Inflammatory macrophage treated with lipopolysaccharide for 1 hour (primary cell): ENCODE results near the gene RASA3.

ENCODE experiments used
- DNase-seq, 2 donors: peaks; one replicate each; pipeline ENCODE4 v3.0.0-alpha.2; 2020 to 2022

Gene RASA3

DNA sequence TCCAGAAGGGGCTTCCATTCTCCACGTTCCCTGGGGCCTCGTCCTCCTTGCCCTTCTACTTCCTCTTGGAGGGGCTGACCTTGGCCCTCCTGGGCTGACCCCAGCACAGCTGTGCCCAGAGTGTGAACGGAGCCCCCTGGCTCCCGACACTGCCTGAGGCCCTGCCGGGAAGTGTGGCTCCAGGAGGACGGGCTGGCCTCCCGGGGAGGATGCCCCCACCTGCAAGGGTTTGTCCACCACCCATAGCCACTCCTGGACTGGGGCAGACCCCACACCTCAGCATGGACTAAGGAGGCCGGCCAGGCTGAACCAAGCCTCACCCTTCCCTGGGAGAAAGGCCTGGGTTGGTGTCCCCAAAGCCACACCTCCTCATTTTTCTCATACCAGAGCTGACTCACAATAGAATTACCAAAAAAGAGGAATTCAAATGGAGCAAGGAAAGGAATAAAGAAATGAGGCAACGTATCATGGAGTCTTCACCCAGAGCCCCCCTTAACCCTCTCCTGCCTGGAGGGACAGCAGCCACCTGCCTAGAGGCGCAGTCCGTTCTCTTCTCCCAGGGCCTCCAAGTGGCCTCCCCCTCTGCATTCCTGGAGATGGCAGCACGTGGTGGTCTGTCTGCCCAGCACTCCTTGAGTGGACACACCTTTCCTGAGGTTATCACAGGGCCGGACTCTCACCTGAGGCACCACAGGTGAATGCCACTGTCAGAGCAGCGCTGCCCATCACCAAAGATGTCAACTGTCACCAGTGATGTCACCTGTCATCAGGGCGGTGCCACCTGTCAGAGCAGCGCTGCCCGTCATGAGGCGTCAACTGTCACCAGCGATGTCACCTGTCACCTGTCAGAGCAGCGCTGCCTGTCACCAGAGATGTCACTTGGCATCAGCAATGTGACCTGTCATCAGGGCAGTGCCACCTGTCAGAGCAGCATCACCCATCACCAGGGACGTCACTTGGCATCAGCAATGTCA is 155.4 kb downstream of the RASA3 start:
- peak; percentile 4 to 23 for DNase-seq

DNA sequence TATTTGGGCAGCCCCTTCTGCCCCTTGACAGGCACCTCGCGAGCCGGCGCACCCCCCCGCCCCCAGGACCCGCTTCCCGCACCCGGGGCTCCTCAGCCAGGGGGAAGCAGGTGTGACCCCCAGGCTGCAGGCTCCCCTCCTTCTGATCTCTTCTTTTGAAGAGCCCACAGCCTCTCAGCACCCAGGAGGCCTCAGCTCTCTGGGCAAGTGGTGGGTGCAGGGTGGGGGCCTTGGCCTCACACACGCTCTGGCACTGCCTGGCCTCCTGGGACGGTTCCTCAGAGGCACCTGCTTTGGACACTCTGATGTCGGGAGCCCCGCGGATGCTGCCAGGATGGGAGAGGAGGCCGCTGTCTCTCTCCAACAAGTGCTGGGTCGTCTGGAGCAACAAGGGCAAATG is 157.0 kb downstream of the RASA3 start:
- no peak for DNase-seq

DNA sequence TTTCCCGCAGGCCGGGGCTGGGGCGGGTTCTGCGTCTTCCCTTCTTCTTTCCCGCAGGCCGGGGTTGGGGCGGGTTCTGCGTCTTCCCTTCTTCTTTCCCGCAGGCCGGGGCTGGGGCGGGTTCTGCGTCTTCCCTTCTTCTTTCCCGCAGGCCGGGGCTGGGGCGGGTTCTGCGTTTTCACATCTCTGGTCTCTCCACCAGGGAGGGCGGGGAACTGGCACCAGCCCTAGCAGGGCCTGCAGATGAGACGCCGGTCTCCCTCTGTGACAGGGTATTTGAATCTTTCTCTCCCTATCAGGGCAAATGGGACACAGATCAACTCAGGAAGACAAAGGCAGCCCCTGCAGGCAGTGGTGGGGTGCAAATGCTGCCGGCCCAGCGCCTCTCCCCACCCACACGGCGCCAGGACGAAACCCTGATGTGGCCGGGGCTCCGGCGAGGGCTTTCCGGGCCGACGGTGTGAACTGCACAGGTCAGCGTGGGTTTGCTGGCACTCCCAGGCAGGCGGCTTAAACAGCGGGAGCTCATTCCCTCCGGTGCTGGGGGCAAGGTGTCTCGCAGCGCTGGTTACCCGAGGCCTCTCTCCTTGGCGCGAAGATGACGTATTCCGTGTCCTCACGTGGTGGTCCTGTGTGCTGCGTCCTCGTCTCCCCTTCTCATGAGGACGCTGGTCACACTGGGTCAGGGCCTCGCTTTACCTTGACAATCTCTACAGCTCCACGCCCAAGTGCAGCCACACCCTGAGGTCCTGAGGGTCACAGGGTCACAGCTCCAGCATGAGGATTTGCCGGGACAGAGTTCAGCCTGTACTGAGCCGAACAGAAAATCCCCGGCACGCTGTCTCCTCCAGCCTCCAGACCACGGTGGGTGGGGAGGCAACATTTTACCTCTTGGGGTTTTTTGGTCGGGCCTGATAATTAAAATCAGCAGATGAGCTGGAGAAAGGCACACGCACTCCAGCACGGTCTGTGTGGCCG is 157.8 kb downstream of the RASA3 start:
- DNase-seq = no peak

DNA sequence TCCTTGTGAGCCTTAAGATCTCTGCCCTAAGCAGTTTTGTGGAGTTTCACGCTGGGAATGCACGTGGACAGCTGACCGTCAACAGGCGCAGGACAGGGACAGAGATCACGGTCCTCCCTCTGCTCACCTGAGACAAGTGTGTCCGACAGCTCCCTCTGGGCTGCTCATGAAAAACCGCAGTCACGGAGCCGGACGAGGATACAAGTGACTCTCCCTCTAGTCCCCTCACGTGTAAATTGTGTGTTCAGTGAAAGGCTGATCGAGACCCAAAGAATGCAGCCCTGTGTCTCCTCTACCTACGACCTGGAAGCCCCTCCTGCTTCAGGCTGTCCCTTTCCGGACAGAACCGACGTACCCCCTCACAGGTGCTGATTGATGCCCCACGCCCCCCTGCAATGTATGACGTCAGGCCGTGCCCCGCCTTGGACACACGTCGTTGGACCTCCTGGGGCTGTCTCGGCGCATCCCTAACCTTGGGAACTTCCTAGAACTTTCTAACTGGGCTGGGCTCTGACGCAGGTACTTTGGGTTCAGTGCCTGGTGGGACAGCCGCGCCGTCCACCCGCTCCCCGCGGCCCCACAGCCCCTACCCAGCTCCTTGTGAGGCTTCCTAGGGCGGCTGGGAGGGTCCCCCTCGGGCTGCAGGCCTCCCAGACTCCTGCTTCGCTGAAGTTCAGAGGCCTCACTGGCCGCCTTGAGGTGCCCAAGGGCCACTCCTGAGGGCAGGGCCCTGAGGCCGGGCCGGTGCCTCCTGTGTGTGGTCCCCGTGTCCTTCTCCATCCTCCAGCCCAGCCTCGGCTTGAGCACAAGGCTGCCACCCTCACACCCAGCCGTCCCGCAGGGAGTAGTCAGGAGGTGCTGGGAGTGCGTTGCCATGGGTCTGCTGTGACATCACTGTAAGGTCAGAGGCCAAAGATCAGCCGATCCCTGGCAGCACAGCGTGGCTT is 158.9 kb downstream of the RASA3 start, which contains the start of gene C13orf46:
C13orf46 (minus strand) TSS at position 859 of the 947 bp plus-strand sequence; CDS start at position 780, 79 bp downstream.
- no peak for DNase-seq

DNA sequence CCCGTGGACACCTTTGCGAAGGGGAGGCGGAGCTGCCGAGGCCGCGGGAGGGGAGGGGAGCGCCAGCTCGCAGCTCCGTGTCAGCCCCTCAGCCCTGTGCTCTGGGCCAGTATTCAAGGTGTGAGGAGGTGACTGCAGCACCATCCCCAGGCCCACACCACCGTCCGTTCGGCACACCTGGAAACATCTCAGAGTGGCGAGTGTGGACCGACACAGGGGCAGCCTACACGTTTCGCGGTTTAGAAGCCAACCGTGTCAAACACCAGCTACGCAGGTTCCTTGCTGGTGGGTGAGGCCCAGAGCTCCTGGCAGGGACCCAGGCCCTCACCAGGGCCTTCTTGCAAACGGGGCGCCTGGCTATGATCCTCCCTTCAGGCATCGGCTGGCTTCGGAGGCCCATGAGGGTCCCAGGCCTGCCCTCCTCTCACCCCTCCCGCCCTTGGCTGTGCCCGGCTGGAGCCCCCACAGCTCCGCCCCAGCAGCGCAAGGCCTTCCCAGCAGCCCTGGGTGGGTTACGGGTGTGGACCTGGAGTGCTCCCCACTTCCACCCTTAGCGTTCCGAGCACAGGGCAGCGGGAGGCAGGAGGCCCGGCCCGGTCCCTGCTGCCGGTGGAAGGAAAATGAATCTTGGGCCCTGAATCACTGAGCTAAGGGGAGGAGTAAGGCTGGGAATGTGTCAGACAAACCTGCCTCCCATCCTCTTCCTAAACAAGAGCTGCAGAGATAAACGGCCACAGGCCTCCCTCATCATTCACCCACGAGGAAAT is 159.8 kb downstream of the RASA3 start:
- DNase-seq = no peak

DNA sequence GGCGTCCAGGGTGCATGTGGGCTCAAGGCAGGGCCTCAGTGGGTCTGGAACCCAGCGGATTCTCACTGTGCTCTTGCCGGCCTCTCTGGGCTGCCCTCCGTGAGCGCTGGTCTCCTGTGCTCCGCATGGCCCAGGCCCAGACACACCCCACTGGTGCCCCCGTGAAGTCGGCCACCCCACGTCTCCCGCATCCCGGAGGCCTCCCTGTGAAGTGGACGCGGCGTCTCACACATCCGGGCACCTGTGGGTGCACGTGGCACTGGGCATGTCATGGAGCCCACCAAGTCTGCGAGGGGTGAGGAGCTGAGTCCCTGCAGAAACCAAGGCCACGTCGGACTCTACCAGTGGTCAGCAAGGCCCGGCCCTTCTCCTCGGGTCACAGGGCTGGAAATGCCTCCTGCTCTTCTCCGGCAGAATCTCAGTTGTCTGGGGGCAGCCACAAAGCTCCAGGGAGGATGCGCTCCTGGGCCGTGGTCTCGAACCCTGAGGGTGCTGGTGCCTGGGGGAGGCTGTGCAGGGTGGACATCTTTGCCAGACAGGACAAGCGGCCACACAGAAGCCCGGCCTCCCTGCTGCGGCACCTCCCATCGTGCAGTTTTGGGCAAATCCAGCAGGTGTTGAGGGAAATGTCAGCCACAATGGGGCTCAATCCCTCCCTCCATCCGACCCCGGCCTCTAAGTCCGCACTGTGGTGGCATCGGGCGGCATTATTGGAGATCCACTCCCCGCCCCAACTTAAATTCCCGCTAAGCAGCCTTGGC is 160.8 kb downstream of the RASA3 start:
- DNase-seq = no peak

DNA sequence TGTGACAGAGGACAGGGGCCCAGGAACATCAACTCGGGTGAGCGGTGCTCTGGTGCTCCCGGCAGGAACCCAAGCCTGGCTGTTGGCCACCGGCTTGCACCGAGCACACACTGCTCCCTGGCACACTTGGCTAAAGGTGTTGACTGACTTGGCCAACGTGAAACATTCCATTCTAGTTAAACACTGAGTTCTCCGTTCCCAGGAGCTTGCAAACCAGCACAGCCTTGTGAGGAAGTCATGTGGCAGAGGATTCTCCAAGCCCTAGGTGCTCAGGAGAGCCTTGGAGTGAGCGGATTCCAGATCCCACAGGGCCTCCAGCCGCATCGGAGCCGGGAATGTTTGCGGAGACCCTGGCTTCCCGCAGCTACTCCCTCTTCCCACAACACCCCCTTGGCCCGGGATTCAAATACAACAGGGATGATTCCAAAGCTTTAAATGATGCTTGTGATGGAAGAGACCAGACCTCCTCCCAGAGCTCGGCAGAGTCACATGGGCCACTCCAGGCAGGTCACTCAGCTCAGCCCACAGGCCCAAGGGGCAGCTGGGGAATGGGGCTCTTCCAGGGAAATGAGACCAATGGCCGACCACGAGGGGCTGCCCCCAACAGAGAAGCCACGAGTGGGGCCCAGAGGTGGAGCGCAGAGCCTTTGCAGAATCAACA is 161.5 kb downstream of the RASA3 start:
- no peak for DNase-seq

DNA sequence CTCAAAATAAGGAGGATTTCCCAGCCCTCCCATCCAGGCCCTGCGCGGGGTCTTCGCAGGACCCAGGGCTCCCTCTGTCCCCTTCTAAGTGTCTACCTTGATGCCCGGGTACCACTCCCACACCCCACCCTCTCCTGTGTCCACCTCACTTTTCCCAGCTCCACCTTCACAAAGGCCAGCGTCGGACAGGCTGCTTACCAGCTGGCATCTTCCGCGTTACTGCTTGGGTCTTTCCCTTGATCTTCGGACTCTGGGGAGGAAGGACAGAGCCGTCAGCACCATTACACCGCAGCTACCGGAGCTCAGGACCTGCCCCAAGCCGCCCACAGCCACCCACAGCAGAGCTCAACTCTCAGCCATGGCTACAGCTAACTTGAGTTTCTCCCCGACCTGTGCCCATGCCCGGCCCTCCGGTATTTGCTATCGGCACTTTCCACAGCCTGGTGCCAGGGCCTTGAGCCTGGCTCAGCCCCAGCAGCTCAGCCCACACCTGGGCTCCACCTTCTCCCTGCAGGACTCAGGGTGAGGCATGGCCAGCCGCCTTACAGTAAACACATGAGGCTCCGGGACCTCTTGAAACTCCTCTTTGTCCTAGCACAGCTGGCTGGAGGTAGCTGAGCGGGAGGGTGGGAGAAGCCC is 162.3 kb downstream of the RASA3 start:
- DNase-seq = no peak

DNA sequence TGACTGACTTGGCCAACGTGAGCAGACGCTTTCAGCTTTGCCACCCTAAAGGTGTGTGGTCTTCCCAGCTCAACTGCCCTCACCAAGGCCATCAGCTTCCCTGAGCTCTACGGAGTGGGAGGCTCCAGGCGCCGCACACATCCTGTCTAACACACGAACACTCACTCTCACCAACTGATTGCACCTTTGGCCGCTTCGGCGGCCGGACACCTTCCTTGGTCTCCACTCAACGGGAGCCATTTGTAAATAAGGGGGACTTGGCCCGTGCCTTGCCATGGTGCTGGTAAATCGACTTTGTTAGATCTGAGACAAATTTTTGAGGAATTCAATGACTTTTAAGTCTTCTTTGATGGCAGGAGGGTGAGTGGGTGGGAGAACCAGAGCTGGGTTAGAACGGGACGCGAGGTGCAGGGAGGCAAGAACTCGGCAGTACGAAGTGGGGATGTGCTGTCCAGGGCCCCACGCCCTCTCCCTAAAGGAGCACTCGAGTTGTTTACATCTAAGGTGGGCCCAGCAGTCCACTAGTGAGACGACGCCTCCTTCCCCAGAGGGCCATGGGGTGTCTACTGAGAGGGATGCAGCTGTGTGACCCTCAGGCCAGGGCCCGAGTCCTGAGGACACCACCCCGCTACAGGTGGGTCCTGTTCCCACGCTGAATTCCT is 163.0 kb downstream of the RASA3 start:
- no peak for DNase-seq

DNA sequence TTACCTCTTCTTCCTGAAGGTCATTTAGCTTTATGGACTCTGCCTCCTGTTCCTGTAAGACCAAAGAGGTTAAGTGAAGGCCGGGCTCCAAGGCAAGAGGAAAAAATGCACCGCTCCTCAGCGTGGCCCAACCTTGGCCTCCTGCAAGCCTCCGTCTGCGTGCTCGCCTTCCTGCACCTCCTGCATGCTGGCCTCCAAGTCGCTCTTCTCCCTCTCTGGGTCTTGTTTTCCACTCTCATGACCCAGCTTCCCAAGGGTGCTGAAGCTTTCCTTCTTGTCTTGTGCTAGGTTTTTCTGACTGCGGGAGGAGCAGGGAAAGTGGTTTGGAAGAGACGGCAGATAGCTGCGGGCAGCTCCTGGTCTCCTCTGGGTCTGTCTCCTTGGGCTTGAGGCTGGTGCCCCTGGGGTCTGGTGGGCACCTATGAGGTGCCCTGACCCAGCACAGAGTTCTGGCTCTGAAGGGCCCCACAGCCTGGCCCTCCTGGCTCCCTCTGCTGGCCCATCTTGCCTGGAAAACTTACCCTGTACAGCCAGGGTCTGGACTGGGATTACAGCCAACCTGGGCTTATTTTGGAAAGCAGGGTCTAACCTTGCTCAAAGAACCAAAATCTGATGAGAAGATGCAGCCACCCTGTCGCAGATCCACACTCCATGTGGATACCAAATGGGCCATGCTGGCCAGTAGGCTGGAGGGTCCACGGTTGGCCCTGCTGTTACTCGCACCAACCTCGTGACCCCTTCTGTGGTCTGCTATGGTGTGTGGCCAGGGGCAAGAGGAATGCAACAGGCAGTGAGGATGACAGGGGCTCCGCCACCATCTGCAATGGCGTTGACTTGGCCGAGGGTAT is 163.7 kb downstream of the RASA3 start:
- no peak for DNase-seq

DNA sequence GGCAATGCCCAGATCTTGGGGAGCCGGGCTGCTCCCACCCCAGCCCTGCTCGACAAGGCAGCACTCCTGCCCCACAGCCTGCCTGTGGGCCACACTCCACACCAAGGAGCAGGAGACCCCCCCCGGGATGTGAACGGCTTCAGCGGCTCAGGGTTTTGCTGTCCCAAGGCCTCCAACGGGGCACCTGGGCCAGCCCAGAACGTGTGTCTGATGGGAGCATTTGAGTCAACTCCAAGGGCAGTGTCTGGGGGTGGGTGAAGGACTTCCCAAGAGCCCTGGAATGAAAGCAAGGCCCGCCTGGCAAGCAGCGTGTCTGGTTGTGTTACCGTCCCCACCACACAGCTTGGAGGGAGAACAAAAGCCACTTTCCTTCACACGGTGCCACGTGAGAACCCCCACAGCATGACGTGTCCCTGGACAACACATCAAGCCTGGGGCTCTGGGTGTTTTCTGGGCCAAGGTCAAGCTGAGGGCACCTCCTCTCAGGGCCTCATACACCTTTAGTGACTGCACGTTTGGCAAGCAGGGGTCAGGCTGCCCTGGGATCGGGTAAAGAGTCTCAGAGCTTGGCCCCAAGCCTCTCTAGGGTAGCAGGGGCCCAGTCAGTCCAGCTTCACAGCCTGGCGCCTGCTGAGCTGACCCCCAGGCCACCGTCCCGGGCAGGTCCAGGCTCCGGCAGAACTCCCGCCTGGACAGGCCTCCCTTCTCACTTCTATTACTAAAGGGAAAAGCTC is 164.5 kb downstream of the RASA3 start:
- no peak for DNase-seq

DNA sequence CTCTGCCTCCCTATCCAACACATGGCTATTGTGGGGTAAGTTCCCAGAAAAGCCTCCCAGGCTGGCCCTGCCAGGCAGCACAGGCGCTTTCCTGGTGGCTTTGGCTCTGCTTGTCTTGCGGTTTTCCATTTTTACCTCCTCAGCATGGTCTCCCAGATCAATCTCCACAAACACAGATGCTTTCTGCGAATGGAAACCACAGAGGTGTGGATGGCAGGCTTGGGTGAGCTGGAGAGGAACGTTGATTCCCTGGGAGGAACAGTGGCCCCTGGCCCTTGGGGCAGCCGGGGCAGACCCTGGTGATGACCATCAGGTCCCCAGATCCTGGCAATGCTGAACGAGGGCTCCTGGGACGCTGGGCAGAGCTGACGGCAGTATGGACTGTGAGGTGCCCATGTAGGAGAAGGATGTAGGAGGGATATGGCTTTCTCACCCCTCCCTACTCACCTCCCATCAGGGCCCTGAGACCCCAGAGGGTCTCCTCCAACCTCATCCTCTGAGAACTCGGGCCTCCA is 165.2 kb downstream of the RASA3 start:
- DNase-seq = no peak

DNA sequence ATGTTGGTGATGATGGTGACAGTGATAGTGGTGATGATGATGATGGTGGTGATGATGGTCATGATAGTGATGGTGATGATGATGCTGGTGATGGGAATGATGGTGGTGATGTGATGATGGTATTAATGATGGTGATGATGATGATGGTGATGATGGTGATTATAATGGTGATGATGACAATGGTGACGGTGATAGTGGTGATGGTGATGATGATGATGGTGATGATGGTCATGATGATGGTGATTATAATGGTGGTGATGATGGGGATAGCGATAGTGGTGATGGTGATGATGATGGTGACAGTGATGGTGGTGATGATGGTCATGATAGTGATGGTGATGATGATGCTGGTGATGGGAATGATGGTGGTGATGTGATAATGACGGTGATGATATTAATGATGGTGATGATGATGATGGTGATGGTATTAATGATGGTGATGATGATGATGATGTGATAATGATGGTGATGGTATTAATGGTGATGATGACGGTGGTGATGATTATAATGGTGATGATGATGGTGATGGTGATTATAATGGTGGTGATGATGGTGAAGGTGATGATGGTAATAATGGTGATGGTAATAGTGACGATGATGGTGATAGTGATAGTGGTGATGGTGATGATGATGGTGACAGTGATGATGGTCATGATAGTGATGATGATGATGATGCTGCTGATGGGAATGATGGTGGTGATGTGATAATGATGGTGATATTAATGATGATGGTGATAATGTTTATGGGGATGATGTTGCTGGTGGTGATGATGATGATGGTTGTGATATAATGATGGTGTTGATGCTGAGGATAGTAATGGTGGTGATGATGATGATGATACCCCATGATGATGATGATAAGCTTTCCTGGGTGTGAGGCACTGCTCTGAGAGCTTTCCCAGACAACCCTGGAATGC is 166.2 kb downstream of the RASA3 start:
- no peak for DNase-seq

DNA sequence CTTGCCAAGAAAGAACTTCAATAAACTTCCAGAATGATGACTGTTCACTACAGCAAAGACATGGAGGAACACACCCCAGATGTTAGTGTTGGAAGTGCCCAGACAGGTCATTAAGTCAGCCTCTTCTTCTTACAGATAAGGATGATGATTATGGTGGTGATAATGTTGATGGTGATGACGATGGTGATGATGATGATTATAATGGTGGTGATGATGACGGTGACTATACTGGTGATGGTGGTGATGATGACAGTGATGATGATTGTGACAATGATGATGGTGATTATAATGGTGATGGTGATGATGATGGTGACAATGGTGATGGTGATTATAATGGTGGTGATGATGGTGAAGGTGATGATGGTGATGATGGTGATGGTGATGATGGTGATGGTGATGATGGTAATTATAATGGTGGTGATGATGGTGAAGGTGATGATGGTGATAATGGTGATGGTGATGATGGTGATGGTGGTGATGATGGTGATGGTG is 167.0 kb downstream of the RASA3 start:
- DNase-seq = no peak

DNA sequence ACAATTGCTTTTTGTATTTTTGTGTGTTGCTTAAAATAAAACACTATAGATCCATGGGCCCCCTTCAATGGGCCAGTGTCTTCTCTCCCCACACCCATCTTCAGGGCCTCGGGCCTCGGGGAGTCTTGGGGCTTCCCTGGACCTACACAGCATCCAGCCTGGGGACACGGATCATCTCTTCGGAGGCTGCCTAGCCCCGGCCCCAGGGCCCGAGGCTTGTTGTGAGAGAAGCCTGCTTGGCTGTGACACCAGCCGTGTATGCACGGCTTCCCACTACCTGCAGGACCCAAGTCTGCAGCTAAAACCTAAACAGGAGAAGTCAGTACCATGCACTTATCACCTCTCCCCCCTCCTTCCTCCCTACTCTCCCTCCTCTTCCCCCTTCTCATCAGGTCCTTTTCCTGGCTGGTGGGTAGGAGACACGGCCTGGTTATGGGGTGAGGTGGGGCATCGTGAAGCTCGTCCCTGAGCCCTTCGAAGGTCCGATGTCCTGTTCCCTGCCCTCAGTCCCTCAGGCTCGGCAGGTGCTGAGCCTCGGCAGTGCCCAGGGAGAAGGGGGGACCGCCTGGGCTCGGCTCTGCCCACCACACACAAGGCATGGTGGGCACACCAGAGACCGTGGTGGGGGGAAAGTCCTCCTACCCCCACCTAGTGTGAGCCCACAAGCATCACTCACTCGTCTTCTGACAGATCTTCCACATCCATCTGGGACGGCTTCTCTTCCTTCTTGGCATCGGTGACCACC is 168.0 kb downstream of the RASA3 start:
- no peak for DNase-seq
